AML-193 (cell line): ENCODE results near the gene RAP1GAP.

ENCODE experiments used
- DNase-seq, 2 experiments: peaks; one replicate each; lab custom pipeline; 2025; lab: John Stamatoyannopoulos, UW

The RAP1GAP gene

DNA sequence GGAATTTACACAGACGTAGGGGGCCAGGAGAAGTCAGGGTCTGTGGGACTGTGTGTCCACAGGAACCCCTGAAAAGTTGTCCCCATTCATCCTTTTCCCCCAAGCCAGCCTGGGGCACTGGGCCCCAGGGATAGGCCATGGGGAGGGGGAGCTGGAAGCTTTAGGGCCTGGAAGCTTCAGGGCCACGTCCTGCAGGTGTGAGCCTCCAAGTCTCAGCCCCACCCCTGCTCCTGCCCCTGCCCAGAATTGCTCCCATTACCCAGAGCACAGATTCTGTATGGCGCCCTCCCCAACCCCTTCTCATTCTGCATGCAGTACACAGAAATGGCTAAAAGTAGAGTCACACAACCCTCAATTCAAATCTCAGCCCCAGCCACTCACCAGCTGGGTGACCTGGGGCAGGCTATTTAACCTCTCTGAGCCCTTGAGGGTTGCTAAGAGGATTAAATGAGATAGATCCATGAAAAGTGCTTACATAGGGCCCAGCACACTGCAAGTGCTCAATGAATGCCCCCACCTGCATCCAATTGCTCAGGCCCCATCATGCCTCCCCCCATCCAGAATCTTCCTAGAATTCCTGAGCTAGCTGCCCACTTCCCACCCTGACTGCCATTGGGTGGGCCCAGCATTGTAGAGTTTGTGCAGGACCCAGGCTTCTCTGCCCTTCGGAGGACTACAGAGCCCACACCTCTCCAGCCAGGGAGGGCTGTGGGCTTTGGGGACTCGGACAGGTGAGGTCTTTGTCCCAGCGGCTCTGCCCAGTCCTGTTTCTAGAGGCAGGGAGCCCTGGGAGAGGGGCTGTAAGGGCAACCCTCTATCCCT, 6.5 kb downstream of the RAP1GAP start:
- no peak for DNase-seq

- DNase-seq = no peak
Observed at GRCh38 chr1:21661886-21662285, 7.3 kb downstream of the RAP1GAP start.

GRCh38 chr1:21659924-21660326, 9.2 kb downstream of the RAP1GAP start:
- no peak for DNase-seq

DNA sequence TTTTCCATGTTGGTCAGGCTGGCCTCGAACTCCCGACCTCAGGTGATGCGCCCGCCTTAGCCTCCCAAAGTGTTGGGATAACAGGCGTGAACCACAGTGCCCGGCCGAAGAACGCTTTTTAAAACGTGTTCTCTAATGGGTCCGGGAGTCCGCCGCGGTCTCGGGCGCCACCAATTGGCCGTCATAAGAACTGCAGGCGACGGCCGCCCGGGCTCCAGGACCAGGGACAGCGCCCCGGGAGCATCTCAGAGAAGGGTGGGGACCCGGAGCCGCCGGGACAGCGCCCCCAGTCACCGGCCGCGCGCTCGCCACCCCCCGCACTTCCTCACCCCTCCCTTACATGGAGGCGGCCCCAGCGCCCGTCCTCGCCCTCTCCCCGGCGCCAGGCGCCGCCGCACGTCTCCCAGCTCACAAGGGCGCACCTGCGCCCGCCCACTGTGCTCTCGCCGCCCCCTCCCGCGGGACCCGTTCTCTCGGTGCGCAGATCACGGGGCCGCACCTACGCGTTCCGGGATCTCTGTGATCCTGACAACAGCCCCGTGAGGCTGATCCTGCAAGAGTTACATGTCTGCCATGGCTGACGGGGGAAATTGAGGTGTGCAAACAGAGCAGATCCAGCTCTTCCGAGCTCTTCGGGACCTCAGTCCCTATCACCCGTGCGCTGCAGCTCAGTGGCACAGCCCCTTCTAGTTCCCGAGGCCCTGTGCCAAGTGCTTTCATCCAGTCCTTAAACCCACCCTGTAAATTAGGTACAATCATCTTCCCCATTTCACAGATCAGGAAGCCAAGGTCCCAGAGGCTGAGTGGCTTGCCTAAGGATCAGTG, 9.8 kb downstream of the RAP1GAP start:
- DNase-seq = peak; percentile 17 to 38

- no peak for DNase-seq
Observed at GRCh38 chr1:21657456-21658190, 11.5 kb downstream of the RAP1GAP start.

DNA sequence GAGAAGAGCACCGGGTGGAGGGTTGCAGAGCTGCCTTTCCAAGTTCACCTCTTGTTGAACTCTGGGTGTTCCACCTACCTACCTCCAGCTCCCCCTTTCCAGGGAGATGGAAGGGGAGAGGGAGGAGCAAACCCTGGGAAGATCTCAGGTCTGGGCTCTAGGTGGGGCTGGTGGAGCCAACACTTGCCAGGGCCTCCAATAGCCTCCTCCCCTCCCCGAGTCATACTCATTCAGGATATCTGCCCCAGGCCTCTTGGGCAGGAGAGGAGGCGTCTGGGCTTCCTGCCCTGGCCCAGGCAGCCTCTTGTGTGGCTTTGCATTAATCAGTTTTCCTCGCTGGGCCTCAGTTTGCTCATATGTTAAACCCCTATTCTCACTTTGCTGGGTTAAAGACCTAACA, 13.4 kb downstream of the RAP1GAP start:
- DNase-seq = no peak

DNA sequence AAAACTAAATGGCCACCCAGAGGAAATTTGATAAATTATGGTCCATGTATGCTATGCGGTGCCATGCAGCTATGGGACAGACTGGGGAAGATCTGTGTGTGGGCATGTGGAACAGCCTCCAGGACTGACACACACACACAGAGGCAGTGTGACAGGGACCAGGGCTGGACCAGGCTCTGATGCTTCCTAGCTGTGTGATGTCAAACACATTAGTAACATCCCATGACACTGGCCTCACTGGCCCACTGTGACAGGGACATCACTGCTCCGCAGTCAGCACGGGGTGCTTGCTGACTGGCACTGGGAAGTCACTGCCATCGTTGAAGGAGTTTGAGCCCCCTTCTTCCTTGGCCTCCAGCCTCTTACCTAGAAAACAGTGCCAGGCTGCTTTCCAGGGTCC, 13.9 kb downstream of the RAP1GAP start:
- DNase-seq = no peak

- DNase-seq = no peak
Observed at GRCh38 chr1:21654209-21654608, 14.9 kb downstream of the RAP1GAP start.

DNA sequence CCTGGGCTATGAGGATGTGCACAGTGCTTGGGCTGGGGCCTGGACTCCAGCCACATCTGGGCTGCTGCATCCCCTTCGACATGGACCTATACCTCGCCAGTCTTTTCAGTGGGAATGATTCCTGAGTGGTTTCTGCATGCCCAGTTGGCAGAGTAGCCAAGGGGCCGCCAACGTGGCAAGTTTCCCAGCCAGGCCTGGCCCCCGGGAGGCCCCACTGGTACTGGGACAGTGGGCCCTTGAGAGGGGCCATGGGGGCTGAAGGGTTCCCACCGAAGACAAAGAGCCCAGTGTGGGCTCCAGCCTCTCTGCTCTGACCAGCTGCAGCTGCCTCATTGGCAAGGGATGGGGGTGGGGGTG, 15.4 kb downstream of the RAP1GAP start:
- DNase-seq = no peak

- no peak for DNase-seq
Observed at GRCh38 chr1:21652937-21653743, 16.0 kb downstream of the RAP1GAP start.

DNA sequence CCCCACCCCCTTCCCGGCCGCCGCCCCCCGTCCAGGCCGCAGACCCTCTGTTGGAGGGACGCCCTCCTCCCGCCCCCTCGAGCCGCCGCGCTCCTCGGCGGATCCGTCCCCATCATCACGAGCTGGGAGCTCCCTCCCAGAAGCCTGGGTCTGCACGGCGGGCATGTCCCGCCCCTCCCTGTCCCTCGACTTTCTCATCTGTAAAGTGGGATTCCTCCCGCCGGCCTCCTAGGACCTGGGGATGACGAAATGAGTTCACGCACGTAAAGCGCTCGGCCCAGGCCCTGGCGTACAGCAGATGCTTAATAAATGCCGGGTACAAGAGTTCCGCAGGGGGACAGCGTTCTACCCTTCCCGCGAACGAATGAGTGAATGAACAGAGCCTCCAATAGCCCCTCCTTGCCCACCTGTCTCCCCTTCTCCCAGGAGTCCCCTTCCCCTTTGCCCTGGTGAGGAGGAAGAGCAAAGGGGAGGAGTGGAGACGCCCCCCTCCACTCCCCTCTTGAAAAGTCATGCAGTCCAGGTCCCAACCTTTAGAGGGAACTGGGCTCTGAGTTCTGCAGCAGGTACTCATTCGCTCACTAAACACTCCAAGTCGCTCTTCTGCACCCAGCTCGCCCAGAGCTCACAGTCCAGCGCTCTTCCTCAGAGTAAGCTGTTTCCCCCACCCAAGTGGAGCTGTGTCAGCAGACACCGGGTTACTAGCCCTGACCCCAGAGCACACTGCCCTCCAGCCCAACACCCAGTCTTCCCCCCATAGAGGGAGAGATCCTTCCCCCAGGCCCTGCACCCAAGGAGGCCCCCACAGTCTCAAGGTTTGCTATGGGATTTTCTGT, 16.8 kb downstream of the RAP1GAP start:
- DNase-seq = no peak

GRCh38 chr1:21651214-21652042, 17.7 kb downstream of the RAP1GAP start:
- DNase-seq = no peak

GRCh38 chr1:21650400-21650799, 18.8 kb downstream of the RAP1GAP start:
- DNase-seq = no peak

- DNase-seq = no peak
Observed at GRCh38 chr1:21649315-21649714, 19.8 kb downstream of the RAP1GAP start.

DNA sequence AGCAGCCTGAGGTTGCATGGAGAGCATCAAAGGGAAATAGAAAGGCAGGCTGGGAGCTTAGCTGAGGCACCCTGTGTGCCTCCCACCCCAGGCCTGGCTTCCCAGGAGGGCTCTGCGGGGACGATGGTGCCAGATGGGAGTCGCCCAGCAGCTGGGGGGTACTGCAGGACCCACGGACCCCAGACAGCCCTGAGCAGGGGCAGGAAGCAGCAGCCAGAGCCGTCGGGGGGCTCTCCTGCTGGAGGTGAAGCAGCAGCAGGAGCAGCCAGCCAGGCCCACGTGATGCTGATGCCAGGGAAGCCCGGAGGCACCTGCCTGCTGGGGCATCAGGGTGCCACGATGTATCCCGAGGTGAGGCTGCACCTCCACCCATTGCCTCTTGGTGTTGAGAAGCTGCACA, 20.4 kb downstream of the RAP1GAP start:
- no peak for DNase-seq

DNA sequence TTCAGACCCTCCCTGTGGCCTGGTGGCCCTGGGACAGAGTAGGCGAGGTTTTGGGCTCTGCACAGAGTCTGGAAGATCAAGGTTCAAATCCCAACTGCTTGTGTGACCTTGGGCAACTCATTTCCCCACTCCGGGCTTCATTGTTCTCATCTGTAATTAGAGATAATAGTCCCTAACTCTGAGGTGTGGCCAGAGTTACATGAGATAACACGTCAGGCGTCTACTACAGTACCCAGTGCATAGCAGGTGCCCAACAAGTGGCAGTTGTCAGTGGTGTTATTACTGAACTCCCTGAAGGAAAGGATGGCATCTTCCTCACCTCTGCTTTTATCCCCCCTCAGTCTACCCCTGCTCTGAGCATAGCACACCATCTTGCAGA, 20.8 kb downstream of the RAP1GAP start:
- DNase-seq = no peak

GRCh38 chr1:21647431-21648351, 21.5 kb downstream of the RAP1GAP start:
- DNase-seq = peak in 1 of 2 experiments; percentile 20

GRCh38 chr1:21645550-21645949, 23.6 kb downstream of the RAP1GAP start:
- DNase-seq = no peak

- DNase-seq = no peak
Observed at GRCh38 chr1:21644906-21645305, 24.3 kb downstream of the RAP1GAP start.
